ENCODE measurements around the gene CDH10.

The CDH10 gene

GRCh38 chr5:24475101-24475500 lies 169.7 kb downstream of the CDH10 start:
- DNase-seq: no peak

DNA sequence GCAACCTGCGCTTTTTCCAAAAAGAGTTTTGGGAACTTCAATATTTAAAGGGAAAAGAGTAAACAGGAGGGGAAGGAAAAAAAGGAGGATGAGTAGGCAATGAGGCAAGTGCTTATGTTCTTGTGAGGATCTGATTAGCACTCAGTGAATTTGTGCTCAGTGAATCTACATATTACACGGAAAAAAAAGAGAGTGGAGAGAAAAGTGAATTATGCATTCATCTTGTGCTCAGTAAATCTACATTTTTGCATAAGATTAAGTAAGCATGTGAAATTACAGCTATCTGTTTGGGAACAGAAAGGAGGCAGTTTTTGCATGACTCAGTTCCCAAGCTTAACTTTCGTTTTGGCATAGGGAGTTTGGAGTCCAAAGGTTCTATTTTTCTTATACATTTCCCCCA lies 170.1 kb downstream of the CDH10 start:
- DNase-seq: no peak

DNA sequence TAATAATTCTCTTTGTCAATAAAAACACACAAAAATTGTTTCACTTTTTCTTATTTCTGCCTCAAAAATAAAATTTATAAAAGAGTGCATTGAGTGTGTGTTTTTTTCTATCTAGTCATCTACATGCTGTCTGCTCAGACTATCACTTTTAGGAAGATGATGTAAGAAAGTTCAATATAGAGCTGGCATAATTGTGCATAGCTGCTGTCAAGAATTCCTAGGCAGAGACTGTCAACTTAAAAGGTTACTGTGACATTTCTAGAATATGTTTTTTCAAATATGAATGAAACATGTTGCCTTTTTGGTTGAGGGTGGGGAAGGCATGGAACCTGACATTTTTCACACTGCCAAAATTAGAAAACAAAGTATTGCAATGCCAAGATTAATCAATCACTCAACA lies 172.3 kb downstream of the CDH10 start:
- DNase-seq: no peak

GRCh38 chr5:24444414-24444813 lies 200.4 kb downstream of the CDH10 start:
- DNase-seq: no peak

GRCh38 chr5:24439465-24439864 lies 205.3 kb downstream of the CDH10 start:
- DNase-seq: no peak

Data from suppressor macrophage treated with lipopolysaccharide for 1 hour (primary cell).